GM19328 (cell line): ENCODE measurements around the gene ZRANB3.
"Not testable (repeated sequence)": the region's sequence is repeated elsewhere in the genome, so short reads cannot be mapped to it uniquely, and the experiment has no call there.

Experiments used
- ATAC-seq: cut with Tn5 transposase; IDR thresholded peaks from one replicate; pipeline ENCODE4 v1.9.1; 2021; ENCODE audit warnings: mild to moderate bottlenecking, moderate library complexity; ENCODE audit not compliant: unreplicated experiment

ZRANB3 gene

GRCh38 chr2:135335256-135335655 is 195.8 kb downstream of the ZRANB3 start:
- ATAC-seq: no peak

GRCh38 chr2:135327146-135327545 is 203.9 kb downstream of the ZRANB3 start:
- no peak for ATAC-seq

GRCh38 chr2:135320465-135321355 is 210.3 kb downstream of the ZRANB3 start:
- ATAC-seq: no peak

GRCh38 chr2:135318808-135319207 is 212.2 kb downstream of the ZRANB3 start:
- ATAC-seq: no peak

- no peak for ATAC-seq
These were observed 213.6 kb downstream of the ZRANB3 start for GRCh38 chr2:135317375-135317774.

GRCh38 chr2:135311962-135312361 is 219.1 kb downstream of the ZRANB3 start:
- no peak for ATAC-seq

- no peak for ATAC-seq
These were observed 219.8 kb downstream of the ZRANB3 start for GRCh38 chr2:135311268-135311667.

- no peak for ATAC-seq
These were observed 226.3 kb downstream of the ZRANB3 start for GRCh38 chr2:135304694-135305093.

GRCh38 chr2:135299658-135300244 is 231.3 kb downstream of the ZRANB3 start:
- no peak for ATAC-seq

- no peak for ATAC-seq
These were observed 231.9 kb downstream of the ZRANB3 start for GRCh38 chr2:135299165-135299564.

- ATAC-seq: not testable (repeated sequence)
These were observed 243.9 kb downstream of the ZRANB3 start for GRCh38 chr2:135287121-135287520.

- ATAC-seq: no peak
These were observed 245.6 kb downstream of the ZRANB3 start for GRCh38 chr2:135285391-135285790.

GRCh38 chr2:135281379-135281778 is 249.6 kb downstream of the ZRANB3 start:
- ATAC-seq: no peak

GRCh38 chr2:135279209-135279608 is 251.8 kb downstream of the ZRANB3 start:
- ATAC-seq: no peak

GRCh38 chr2:135276525-135276924 is 254.5 kb downstream of the ZRANB3 start:
- ATAC-seq: no peak

- ATAC-seq: no peak
These were observed 260.0 kb downstream of the ZRANB3 start for GRCh38 chr2:135271006-135271405.

- ATAC-seq: no peak
These were observed 265.0 kb downstream of the ZRANB3 start for GRCh38 chr2:135265960-135266490.

GRCh38 chr2:135259123-135259522 is 271.9 kb downstream of the ZRANB3 start:
- ATAC-seq: no peak

- ATAC-seq: no peak
These were observed 272.8 kb downstream of the ZRANB3 start for GRCh38 chr2:135258193-135258592.

GRCh38 chr2:135257383-135258090 is 273.5 kb downstream of the ZRANB3 start:
- ATAC-seq: no peak

GRCh38 chr2:135256531-135257260 is 274.3 kb downstream of the ZRANB3 start:
- no peak for ATAC-seq
